HS-27A (cell line): Measurements from ENCODE around the gene COQ2.
"Not testable (repeated sequence)": the region's sequence is repeated elsewhere in the genome, so short reads cannot be mapped to it uniquely, and the experiment has no call there.

ENCODE experiments used
- DNase-seq: peaks from one replicate; pipeline ENCODE4 v3.0.0-alpha.2; 2012; ENCODE audit warnings: low read depth, missing footprints

The COQ2 gene

GRCh38 chr4:83248486-83248885, 36.1 kb downstream of the COQ2 start:
- DNase-seq = no peak

- DNase-seq = no peak
Measured at GRCh38 chr4:83247415-83248357, 36.9 kb downstream of the COQ2 start.

DNA sequence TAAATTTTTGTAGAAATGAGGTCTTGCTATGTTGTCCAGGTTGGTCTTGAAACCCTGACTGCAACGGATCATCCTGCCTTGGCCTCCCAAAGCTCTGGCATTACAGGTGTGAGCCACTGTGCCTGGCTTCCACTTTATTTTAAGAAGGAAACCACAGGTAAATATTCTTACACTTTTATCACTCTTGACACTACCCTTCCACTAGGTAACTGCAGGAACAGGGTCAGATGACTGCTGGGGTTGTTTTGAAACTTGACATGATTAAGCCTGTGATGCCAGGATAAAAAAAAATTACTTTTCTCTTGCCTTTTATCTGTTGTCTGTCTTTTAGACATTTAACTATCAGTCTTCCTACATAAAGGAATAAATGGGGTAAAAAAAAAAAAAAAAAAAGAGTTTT, 43.5 kb downstream of the COQ2 start:
- DNase-seq = no peak

DNA sequence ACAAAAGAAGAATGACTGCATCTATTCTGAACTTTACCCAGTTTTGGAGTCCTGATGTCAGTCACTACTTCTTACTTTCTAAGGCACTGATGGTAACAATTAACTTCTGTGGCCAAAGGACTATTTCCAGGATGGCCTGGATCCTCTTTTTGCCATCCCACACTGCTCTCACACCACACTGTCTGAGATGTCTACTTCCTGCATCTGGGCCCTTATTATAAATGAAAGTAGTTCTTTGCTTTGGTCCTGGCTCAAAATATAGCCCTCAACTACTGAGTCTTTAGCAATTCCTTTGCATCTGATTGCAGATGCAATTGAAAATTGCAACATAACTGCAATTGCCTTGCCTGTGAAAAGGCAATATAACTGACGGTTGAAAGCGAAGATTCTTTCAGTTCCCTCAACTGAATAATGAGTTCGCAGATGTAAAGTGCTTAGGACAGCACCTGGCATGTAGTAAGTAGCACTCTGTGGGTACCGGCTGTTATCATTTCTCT, 44.2 kb downstream of the COQ2 start:
- no peak for DNase-seq

DNA sequence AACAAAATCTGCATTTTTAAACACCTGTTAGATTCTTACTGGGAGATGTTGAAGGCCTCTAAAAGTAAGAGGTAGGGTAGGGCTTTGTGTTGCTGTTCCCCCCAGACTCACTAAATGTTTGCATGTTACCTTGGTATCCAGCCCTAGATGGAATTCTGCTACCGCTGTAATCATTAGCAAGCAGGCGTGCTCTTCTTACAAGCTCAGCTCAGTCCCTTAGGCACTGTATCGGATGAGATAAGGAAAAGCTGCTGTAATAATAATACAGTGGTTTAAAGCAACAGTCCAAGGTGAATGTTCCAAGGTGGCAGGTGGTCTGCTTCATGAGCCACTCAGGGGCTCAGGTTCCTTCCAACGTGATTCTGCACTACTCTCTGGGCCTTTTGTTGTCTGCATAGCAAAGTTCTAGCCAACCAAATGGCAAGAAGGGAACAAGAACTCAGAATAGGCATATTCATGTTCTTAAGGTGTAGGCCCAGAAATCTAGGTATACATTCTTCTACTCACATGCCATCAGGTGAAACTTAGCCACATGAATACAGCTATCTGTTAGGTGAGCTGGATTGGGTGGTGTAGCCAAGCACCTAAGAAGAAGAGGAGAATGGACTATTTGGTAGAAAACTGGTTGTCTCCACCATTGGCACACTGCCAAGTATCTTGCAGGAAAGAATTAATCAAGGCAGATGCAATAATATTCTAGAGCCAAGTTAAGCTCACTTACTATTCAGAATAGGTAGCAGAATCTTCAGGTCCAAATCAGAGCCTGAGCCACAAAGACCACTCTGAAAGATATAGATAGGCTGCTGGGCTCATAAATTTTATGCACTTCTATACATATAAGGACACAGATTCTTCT, 46.0 kb downstream of the COQ2 start:
- DNase-seq = no peak

GRCh38 chr4:83237591-83237990, 47.0 kb downstream of the COQ2 start:
- no peak for DNase-seq

DNA sequence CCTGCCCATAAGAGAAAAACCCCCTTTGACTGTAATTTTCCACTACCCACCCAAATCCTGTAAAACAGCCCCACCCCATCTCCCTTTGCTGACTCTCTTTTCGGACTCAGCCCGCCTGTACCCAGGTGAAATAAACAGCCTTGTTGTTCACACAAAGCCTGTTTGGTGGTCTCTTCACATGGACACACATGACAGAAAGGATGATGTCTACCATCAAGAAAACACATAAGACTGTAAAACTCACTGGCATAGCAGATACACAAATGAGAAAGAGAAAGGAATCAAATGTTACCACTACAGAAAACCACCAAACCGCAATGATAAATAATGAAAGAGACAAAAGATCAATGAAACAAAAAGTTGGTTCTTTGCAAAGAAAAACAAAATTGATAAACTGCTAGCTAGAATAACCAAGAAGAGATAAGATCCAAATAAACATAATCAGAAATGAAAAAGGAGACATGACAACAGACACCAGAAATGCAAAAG, 48.9 kb downstream of the COQ2 start:
- DNase-seq = not testable (repeated sequence)

- DNase-seq = no peak
Measured at GRCh38 chr4:83234902-83235644, 49.5 kb downstream of the COQ2 start.

GRCh38 chr4:83234387-83234786, 50.2 kb downstream of the COQ2 start:
- not testable (repeated sequence) for DNase-seq

DNA sequence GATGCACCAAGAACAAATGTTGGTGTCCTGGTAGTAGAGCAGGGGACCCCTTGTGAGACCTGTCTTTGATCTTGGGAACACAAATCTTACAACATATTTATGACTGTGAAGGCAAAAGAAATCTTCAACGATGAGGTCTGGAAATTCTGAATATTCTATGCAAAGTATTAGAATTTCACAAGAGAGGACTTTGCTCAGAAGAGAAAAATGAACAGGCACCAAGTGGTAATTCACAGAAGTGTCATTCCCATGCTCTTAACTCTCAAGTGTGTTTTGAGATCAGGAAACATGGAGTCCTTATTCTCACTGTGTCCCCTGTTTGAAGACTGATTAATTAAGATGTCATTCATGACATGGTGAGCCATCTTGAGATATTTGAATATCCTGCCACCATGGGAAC, 52.5 kb downstream of the COQ2 start:
- DNase-seq = no peak

DNA sequence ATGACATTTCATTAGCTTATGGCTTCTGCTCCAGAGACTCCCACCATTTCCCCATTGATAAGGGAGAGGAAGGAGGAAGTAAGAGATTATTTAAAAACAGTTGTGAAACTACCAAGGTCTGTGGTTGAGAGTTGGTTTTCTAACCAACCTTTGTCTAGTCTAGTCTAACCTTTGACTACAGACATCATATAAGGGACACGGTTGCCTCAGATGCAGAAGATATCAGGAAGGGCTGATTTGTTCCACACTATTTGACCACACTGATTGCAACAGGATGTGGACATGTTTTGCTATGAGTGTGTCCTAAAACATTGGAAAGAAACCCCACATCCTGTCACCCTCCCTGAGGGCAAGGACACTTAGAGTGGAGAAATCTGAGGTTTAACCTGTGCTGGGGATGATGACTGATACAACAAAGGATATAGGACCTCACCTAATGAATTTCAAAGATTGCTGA, 53.0 kb downstream of the COQ2 start:
- DNase-seq = no peak

DNA sequence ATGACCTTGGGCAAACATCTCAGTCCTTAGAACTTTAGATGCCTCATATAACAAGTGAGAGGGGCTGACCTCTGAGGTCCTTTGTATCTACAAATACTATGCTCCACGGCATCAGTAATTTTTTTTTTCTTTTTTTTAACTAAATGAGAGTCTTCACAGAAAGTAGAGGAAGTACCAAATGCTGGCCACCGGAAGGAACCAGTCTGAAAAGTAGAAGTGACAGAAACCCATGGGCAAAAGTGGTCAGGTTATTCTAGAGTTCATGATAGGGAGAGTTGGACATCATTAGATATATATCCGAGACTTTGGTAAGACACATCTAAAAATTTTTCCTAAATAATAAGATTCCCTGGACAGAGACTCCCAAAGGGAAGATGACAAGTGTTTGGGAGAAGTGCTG, 53.7 kb downstream of the COQ2 start:
- DNase-seq = no peak

GRCh38 chr4:83229791-83230190, 54.8 kb downstream of the COQ2 start:
- DNase-seq = no peak

GRCh38 chr4:83228231-83228630, 56.4 kb downstream of the COQ2 start:
- DNase-seq = no peak

DNA sequence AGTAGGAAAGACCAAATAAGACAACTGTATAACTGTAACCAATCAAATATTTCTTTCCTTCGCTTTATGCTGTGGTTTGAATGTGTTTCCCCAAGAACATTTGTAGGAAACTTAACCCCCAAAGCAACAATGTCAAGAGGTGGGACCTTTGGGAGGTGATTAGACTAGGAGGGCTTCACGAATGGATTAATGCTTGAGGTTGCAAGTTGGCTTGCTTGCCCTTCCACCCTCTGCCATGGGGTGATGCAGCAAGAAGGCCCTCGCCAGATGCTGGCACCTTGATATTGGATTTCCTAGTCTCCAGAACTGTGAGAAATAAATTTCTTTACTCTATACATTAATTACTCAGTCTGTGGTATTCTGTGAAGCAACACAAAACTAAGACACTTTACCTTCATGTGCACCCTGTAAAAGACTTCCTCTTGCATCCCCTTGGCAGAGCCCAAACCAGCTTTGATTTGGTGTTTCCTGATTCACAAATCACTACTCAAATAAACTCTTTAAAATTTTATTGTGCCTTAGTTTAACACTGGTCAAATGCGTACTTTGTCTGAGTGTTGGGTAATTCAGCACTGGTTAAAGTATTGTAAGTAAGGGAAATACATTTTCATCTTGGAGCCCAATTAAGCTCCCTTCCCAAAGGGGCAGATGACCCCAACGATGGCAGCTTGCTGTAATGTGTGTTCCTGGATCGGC, 59.9 kb downstream of the COQ2 start:
- DNase-seq = no peak

GRCh38 chr4:83223781-83224180, 60.8 kb downstream of the COQ2 start:
- no peak for DNase-seq

GRCh38 chr4:83221897-83222441, 62.6 kb downstream of the COQ2 start:
- DNase-seq = no peak

DNA sequence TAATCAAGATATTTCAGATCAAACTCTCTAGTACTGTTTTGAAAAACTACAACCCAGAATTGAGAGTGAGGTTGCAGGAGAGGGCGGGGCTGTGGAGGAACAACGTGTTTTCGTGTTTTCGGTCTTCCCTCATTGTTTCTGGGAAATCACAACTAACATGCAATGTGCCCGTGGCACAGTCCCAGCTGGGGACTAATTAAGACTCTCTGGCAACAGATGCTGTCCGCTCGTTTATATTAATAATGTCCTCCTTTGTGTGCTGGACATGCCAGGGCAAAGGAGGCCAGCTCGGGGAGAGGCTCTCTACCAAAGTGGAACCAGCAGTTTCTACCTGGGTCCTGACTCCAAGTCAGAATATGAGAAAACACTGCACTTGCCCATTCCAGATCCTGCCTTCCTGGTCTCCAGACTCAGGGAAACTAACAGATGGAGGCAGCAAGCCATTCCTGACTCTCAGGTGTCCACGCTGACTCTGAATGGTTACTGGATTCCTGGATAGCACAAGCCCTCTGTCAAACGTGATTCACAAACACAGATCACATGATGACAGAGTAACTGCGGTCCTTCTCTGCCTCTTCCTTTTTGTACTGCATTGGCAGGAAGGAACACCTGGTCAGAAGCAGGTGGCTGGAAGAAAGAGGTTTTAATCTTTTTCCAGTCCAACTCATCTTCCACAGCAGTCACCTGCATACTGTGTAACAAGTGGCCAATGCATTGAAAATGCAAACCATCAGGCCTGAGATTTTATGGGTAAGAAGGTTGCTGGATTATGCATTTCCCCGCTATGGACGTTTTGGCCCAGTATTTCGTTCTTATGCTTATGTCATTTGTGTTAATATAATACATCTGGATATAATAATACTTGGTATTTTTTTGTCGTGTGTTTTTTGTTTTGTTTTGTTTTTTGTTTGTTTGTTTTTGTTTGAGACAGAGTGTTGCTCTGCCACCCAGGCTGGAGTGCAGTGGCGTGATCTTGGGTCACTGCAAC, 65.0 kb downstream of the COQ2 start:
- no peak for DNase-seq

- DNase-seq = no peak
Measured at GRCh38 chr4:83217721-83218522, 66.7 kb downstream of the COQ2 start.
